ENCODE results near the gene MICU1. TPM values are rescaled to one million over a fixed set of nuclear protein-coding genes. Genes with fewer than 3 reads are reported as not detected.

MICU1 gene
- total RNA-seq, 4 donors from 2014 or later = 31.7 to 82.5 (median 37.1) TPM

- DNase-seq = no peak
- Histone ChIP-seq H3K4me1 (no peaks in the 10 kb centered on the region), H3K4me3 (no peak overlapping the region), H3K27ac (no peak overlapping the region), H3K9me3 (no peaks in the 10 kb centered on the region), H3K27me3 (no peaks in the 10 kb centered on the region), H3K36me3 (no peaks in the 10 kb centered on the region)
- TF ChIP-seq POLR2A (IDR thresholded peaks at IDR 0.05) (no peak), CTCF (IDR thresholded peaks at IDR 0.05) (no peak)
These were observed 163.6 kb downstream of the MICU1 start for GRCh38 chr10:72462261-72462660.

- TF ChIP-seq POLR2A (IDR thresholded peaks at IDR 0.05) (no peak), CTCF (IDR thresholded peaks at IDR 0.05) (no peak)
- H3K9me3 ChIP-seq = no peaks in the 10 kb centered on the region
- no peak for DNase-seq
These were observed 164.8 kb downstream of the MICU1 start for GRCh38 chr10:72461085-72461484.

GRCh38 chr10:72460284-72460876, 165.5 kb downstream of the MICU1 start:
- H3K4me3 ChIP-seq = no peak overlapping the region
- no peaks in the 10 kb centered on the region for H3K36me3 ChIP-seq
- no peaks in the 10 kb centered on the region for H3K9me3 ChIP-seq
- no peaks in the 10 kb centered on the region for H3K27me3 ChIP-seq
- DNase-seq = no peak
- TF ChIP-seq POLR2A (IDR thresholded peaks at IDR 0.05) (no peak), CTCF (IDR thresholded peaks at IDR 0.05) (no peak)
- no peak overlapping the region for H3K27ac ChIP-seq
- H3K4me1 ChIP-seq = no peaks in the 10 kb centered on the region

More at GRCh38 chr10:72461085-72461484, 164.8 kb downstream of the MICU1 start:
- Histone ChIP-seq H3K4me3 (no peak overlapping the region), H3K4me1 (no peaks in the 10 kb centered on the region), H3K27ac (no peak overlapping the region), H3K36me3 (no peaks in the 10 kb centered on the region), H3K27me3 (no peaks in the 10 kb centered on the region)

- Histone ChIP-seq H3K9me3 (no peaks in the 10 kb centered on the region), H3K27ac (no peak overlapping the region), H3K4me3 (no peak overlapping the region), H3K4me1 (no peaks in the 10 kb centered on the region), H3K27me3 (no peaks in the 10 kb centered on the region), H3K36me3 (no peaks in the 10 kb centered on the region)
- no peak for TF ChIP-seq POLR2A (IDR thresholded peaks at IDR 0.05)
- TF ChIP-seq CTCF (IDR thresholded peaks at IDR 0.05) = no peak
- no peak for DNase-seq
These were observed 166.6 kb downstream of the MICU1 start for GRCh38 chr10:72459301-72459700.

GRCh38 chr10:72455889-72456595, 169.8 kb downstream of the MICU1 start:
- DNase-seq = no peak
- H3K9me3 ChIP-seq = no peaks in the 10 kb centered on the region
- no peak overlapping the region for H3K27ac ChIP-seq
- no peak overlapping the region for H3K4me3 ChIP-seq
- TF ChIP-seq POLR2A (IDR thresholded peaks at IDR 0.05) (no peak), CTCF (IDR thresholded peaks at IDR 0.05) (no peak)
- H3K27me3 ChIP-seq = no peaks in the 10 kb centered on the region
- H3K36me3 ChIP-seq = no peaks in the 10 kb centered on the region
- no peaks in the 10 kb centered on the region for H3K4me1 ChIP-seq
